ENCODE measurements around the gene FCHO2. TPM values are rescaled to one million over a fixed set of nuclear protein-coding genes. Genes with fewer than 3 reads are reported as not detected.

Gene FCHO2
- polyA plus RNA-seq, 4 donors, result 29.1 to 35.1 (median 30.6) TPM

GRCh38 chr5:73103870-73104299 lies 148.0 kb downstream of the FCHO2 start:
- DNase-seq (ENCODE audit: low read depth in 4 of 4, low spot score in 2 of 4), result no peak

GRCh38 chr5:73104326-73104725 lies 148.5 kb downstream of the FCHO2 start:
- no peak for DNase-seq (ENCODE audit: low read depth in 4 of 4, low spot score in 2 of 4)

GRCh38 chr5:73106335-73106734 lies 150.5 kb downstream of the FCHO2 start:
- no peak for DNase-seq (ENCODE audit: low read depth in 4 of 4, low spot score in 2 of 4)

- no peak for DNase-seq (ENCODE audit: low read depth in 4 of 4, low spot score in 2 of 4)
Observed at GRCh38 chr5:73110190-73110589, 154.3 kb downstream of the FCHO2 start.

GRCh38 chr5:73111536-73111935 lies 155.7 kb downstream of the FCHO2 start:
- no peak for DNase-seq (ENCODE audit: low read depth in 4 of 4, low spot score in 2 of 4)

GRCh38 chr5:73112359-73112758 lies 156.5 kb downstream of the FCHO2 start:
- DNase-seq (ENCODE audit: low read depth in 4 of 4, low spot score in 2 of 4), result no peak

GRCh38 chr5:73114044-73114688 lies 158.3 kb downstream of the FCHO2 start:
- DNase-seq (ENCODE audit: low read depth in 4 of 4, low spot score in 2 of 4), result no peak

GRCh38 chr5:73115399-73116051 lies 159.7 kb downstream of the FCHO2 start:
- no peak for DNase-seq (ENCODE audit: low read depth in 4 of 4, low spot score in 2 of 4)

- no peak for DNase-seq (ENCODE audit: low read depth in 4 of 4, low spot score in 2 of 4)
Observed at GRCh38 chr5:73116506-73116905, 160.7 kb downstream of the FCHO2 start.

- DNase-seq (ENCODE audit: low read depth in 4 of 4, low spot score in 2 of 4), result no peak
Observed at GRCh38 chr5:73117088-73117740, 161.4 kb downstream of the FCHO2 start.

GRCh38 chr5:73118391-73118973 lies 162.6 kb downstream of the FCHO2 start:
- DNase-seq (ENCODE audit: low read depth in 4 of 4, low spot score in 2 of 4), result no peak

GRCh38 chr5:73119451-73120157 lies 163.8 kb downstream of the FCHO2 start:
- DNase-seq (ENCODE audit: low read depth in 4 of 4, low spot score in 2 of 4), result no peak

GRCh38 chr5:73120222-73121118 lies 164.6 kb downstream of the FCHO2 start, which contains the start of gene TMEM171:
Gene TMEM171 (plus strand): TSS chr5:73120575. CDS start chr5:73123374, 2,799 bp downstream.
- DNase-seq (ENCODE audit: low read depth in 4 of 4, low spot score in 2 of 4), result no peak

GRCh38 chr5:73121119-73121463 lies 165.2 kb downstream of the FCHO2 start:
- no peak for DNase-seq (ENCODE audit: low read depth in 4 of 4, low spot score in 2 of 4)

GRCh38 chr5:73122875-73123810 lies 167.3 kb downstream of the FCHO2 start:
- DNase-seq (ENCODE audit: low read depth in 4 of 4, low spot score in 2 of 4), result no peak

- DNase-seq (ENCODE audit: low read depth in 4 of 4, low spot score in 2 of 4), result no peak
Observed at GRCh38 chr5:73125289-73125688, 169.4 kb downstream of the FCHO2 start.

- DNase-seq (ENCODE audit: low read depth in 4 of 4, low spot score in 2 of 4), result no peak
Observed at GRCh38 chr5:73126381-73126780, 170.5 kb downstream of the FCHO2 start.

GRCh38 chr5:73126957-73127356 lies 171.1 kb downstream of the FCHO2 start:
- DNase-seq (ENCODE audit: low read depth in 4 of 4, low spot score in 2 of 4), result no peak

GRCh38 chr5:73129143-73129542 lies 173.3 kb downstream of the FCHO2 start:
- DNase-seq (ENCODE audit: low read depth in 4 of 4, low spot score in 2 of 4), result no peak

Data from left renal cortex interstitium (tissue), 4 donors.